Endodermal cell (in vitro differentiated cells): Measurements from ENCODE around the gene CPNE2. TPM values are rescaled to one million over a fixed set of nuclear protein-coding genes. Genes with fewer than 3 reads are reported as not detected.

ENCODE experiments used
- DNase-seq: peaks from one replicate; pipeline ENCODE4 v3.0.0-alpha.2; 2017
- H3K27ac ChIP-seq: 2 replicates; pipeline ENCODE4 v1.5.1; 2013; ENCODE audit warnings: mild to moderate bottlenecking, low read depth, low read length, moderate library complexity
- H3K27me3 ChIP-seq: 2 replicates; pipeline ENCODE4 v1.6.1; 2013; ENCODE audit warnings: mild to moderate bottlenecking, low read length, moderate library complexity; ENCODE audit not compliant: insufficient read depth, control insufficient read depth, poor library complexity, severe bottlenecking
- H3K36me3 ChIP-seq: 2 replicates; pipeline ENCODE4 v1.7.0; 2013; ENCODE audit warnings: mild to moderate bottlenecking, low read length, moderate library complexity; ENCODE audit not compliant: control insufficient read depth, insufficient read depth
- H3K4me1 ChIP-seq: one replicate; pipeline ENCODE4 v1.7.0; 2013; ENCODE audit warnings: low read length; ENCODE audit not compliant: control insufficient read depth, insufficient read depth
- H3K4me3 ChIP-seq: 2 replicates; pipeline ENCODE4 v1.5.1; 2013; ENCODE audit warnings: mild to moderate bottlenecking, low read length, moderate library complexity
- H3K9ac ChIP-seq: 2 replicates; pipeline ENCODE4 v1.6.1; 2013; ENCODE audit warnings: mild to moderate bottlenecking, low read length, moderate library complexity; ENCODE audit not compliant: poor library complexity, severe bottlenecking; ENCODE audit errors: extremely low read depth
- H3K9me3 ChIP-seq: 2 replicates; pipeline ENCODE4 v1.6.1; 2013; ENCODE audit warnings: mild to moderate bottlenecking, low read length, moderate library complexity; ENCODE audit not compliant: control insufficient read depth
- H3K27ac Mint-ChIP-seq: 2 replicates; pipeline ENCODE4 v1.8.0; 2020; ENCODE audit warnings: mixed read lengths
- H3K27me3 Mint-ChIP-seq: 2 replicates; pipeline ENCODE4 v1.8.0; 2021; ENCODE audit warnings: mild to moderate bottlenecking, mixed read lengths; ENCODE audit not compliant: insufficient read depth
- H3K36me3 Mint-ChIP-seq: 2 replicates; pipeline ENCODE4 v1.8.0; 2020; ENCODE audit warnings: low read depth, mixed read lengths
- H3K4me1 Mint-ChIP-seq: 2 replicates; pipeline ENCODE4 v1.8.0; 2020; ENCODE audit warnings: mixed read lengths
- H3K4me3 Mint-ChIP-seq: 2 replicates; pipeline ENCODE4 v1.8.0; 2020; ENCODE audit warnings: mild to moderate bottlenecking, moderate library complexity, mixed read lengths
- H3K9me3 Mint-ChIP-seq: 2 replicates; pipeline ENCODE4 v1.8.0; 2020; ENCODE audit warnings: mild to moderate bottlenecking, mixed read lengths
- WGBS, 2 experiments: methylation state at CpG; one replicate each; pipeline versions ENCODE4 v1.1.5 to v1.1.7; 2013; ENCODE audit warnings: missing lambda C conversion rate in 2 of 2, mixed read lengths in 1 of 2; ENCODE audit not compliant: insufficient coverage in 1 of 2, insufficient read length in 1 of 2; 5-methylcytosine and 5-hydroxymethylcytosine counted together
- total RNA-seq, 2 donors: library from RNA; stranded (reverse); fragmentation: NEBNext Ultra II Directional in 1 of 2; extraction: Animal tissue kit (Norgen Biotek cat#: 25700) in 1 of 2; gene quantifications; 2 replicates in 1 of 2; 3 replicates in 1 of 2; pipeline ENCODE4 v1.2.1, GENCODE V29; 2021
- TF ChIP-seq, protein P1 (sequence below): fragments of 200-600 bp; sonication (generic); conservative IDR thresholded peaks from 2 replicates; pipeline ENCODE4 v1.5.0; 2021; ENCODE audit warnings: antibody characterized with exemption, mild to moderate bottlenecking

CPNE2 gene
- total RNA-seq, 2 donors from 2014 or later = 12.3 to 16.6 TPM

DNA sequence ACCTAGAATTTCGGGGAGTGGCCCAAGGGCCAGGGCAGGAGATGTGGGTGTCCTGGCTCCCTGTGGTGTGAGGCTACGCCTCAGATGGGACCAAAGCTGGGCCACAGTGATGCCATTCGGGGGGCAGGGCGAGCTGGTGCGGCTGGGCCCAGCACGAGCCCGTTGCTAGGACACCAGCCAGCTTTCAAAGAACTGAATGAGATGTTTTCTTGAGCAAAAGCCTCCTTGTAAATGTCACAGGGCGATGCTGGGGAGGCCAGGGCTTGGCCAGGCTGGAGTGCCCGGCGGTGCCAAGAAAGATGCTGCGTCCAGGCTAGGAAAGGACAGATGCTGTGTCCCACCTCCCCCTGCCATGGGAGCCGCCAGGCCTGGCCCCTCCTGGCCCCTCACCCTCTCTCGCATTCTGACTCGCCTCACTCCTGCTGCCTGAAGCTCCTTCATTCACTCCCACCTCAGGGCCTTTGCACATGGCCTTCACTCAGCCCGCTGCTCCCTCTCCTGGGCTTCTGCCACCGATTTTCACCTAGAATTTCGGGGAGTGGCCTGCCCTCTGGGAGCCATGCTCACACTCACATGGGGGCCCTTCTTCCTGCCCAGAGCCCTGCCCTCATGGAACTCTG lies 39.1 kb downstream of the CPNE2 start:
- DNase-seq = no peak
- no peak overlapping the region for H3K9ac ChIP-seq
- WGBS, 2 experiments = 88% methylated on average over 15 to 17 of the region's 17 CpGs
- Mint-ChIP-seq H3K4me1 (no peaks in the 10 kb centered on the region), H3K27me3 (no peaks in the 10 kb centered on the region), H3K27ac (peak overlapping the region; percentile 52), H3K9me3 (no peaks in the 10 kb centered on the region), H3K36me3 (no peaks in the 10 kb centered on the region), H3K4me3 (no peak overlapping the region)
- H3K4me1 ChIP-seq = no peaks in the 10 kb centered on the region
- H3K9me3 ChIP-seq = no peaks in the 10 kb centered on the region
- H3K27me3 ChIP-seq = no peaks in the 10 kb centered on the region
- no peaks in the 10 kb centered on the region for H3K36me3 ChIP-seq
- H3K27ac ChIP-seq = no peak overlapping the region
- no peak overlapping the region for H3K4me3 ChIP-seq
- TF ChIP-seq, protein P1, sequence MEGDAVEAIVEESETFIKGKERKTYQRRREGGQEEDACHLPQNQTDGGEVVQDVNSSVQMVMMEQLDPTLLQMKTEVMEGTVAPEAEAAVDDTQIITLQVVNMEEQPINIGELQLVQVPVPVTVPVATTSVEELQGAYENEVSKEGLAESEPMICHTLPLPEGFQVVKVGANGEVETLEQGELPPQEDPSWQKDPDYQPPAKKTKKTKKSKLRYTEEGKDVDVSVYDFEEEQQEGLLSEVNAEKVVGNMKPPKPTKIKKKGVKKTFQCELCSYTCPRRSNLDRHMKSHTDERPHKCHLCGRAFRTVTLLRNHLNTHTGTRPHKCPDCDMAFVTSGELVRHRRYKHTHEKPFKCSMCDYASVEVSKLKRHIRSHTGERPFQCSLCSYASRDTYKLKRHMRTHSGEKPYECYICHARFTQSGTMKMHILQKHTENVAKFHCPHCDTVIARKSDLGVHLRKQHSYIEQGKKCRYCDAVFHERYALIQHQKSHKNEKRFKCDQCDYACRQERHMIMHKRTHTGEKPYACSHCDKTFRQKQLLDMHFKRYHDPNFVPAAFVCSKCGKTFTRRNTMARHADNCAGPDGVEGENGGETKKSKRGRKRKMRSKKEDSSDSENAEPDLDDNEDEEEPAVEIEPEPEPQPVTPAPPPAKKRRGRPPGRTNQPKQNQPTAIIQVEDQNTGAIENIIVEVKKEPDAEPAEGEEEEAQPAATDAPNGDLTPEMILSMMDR = no peak

DNA sequence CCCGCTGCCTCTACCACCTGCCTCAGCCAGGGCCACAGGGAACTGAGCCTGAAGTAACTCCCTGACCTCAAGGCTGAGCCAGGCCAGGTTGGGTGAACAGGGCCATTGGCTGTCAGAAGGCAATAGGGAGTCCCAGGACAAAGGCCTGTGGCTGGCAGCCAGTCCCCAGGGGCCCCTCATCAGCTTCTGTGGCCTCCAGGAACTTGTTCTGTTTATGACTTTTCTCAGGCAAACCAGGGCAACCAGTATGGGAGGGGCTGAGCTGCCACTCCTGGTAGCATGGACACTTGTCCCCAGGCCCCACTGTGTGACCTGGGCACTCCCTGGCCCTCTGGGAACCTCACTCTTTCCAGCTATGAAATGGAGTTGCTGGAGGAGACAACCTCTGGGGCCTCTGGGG lies 40.1 kb downstream of the CPNE2 start:
- H3K27me3 Mint-ChIP-seq = no peaks in the 10 kb centered on the region
- H3K27ac Mint-ChIP-seq = no peak overlapping the region
- TF ChIP-seq, protein P1 = no peak
- Histone ChIP-seq H3K27me3 (no peaks in the 10 kb centered on the region), H3K9me3 (no peaks in the 10 kb centered on the region), H3K9ac (no peak overlapping the region), H3K4me1 (no peaks in the 10 kb centered on the region), H3K27ac (peak overlapping the region; percentile 24), H3K36me3 (no peaks in the 10 kb centered on the region), H3K4me3 (no peak overlapping the region)
- WGBS, 2 experiments = 97% methylated on average over 1 of the region's 1 CpG; no CpG with 5 or more reads in 1 of the 2 experiments
- no peaks in the 10 kb centered on the region for H3K9me3 Mint-ChIP-seq
- no peaks in the 10 kb centered on the region for H3K36me3 Mint-ChIP-seq
- no peak overlapping the region for H3K4me3 Mint-ChIP-seq
- DNase-seq = no peak
- H3K4me1 Mint-ChIP-seq = no peaks in the 10 kb centered on the region

DNA sequence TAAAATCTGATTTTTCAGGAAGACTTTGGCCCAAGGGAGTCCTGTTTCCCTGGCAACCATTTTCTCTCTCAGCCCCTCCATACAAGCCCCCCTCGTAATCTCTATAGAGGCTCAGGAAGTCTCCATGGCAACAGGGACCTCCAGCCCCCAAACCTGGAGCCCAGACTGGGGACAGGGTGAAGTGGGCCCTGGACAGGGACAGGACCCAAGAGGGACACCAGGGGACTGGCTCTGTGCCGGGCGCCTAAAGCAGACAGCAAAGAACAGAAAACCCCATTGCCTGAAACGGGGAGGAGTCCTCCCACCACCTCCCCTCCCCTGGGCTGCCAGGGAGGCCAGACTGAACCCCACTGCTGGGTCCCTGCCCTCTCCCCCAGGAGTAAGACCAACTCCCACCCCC lies 40.6 kb downstream of the CPNE2 start:
- H3K9ac ChIP-seq = no peak overlapping the region
- Mint-ChIP-seq H3K27me3 (no peaks in the 10 kb centered on the region), H3K27ac (no peak overlapping the region), H3K4me1 (no peaks in the 10 kb centered on the region), H3K4me3 (no peak overlapping the region), H3K36me3 (no peaks in the 10 kb centered on the region), H3K9me3 (no peaks in the 10 kb centered on the region)
- no peaks in the 10 kb centered on the region for H3K27me3 ChIP-seq
- no peaks in the 10 kb centered on the region for H3K9me3 ChIP-seq
- H3K27ac ChIP-seq = no peak overlapping the region
- no peaks in the 10 kb centered on the region for H3K4me1 ChIP-seq
- no peaks in the 10 kb centered on the region for H3K36me3 ChIP-seq
- H3K4me3 ChIP-seq = no peak overlapping the region
- 33 to 59% methylated on average over 1 to 4 of the region's 4 CpGs for WGBS, 2 experiments
- DNase-seq = no peak
- TF ChIP-seq, protein P1 = no peak
